AG04449 (cell line): Measurements from ENCODE around the gene SPEM2.

Experiments used
- CTCF ChIA-PET: fragments of 350-600 bp; formaldehyde crosslinking; extraction: SDS; loops from one replicate; lab custom pipeline; 2021; ENCODE audit warnings: antibody characterized with exemption; lab: Yijun Ruan, JAX
- POLR2A ChIA-PET: fragments of 400-600, 350-600 bp; formaldehyde crosslinking; extraction: SDS; loops from one replicate; lab custom pipeline; 2020; ENCODE audit warnings: antibody characterized with exemption, inconsistent platforms; lab: Yijun Ruan, JAX
- DNase-seq: peaks from one replicate; pipeline ENCODE4 v3.0.0-alpha.2; 2010; ENCODE audit warnings: low read depth, low spot score
- H3K4me3 ChIP-seq: 2 replicates; pipeline ENCODE4 v1.5.1; 2011; ENCODE audit warnings: low read depth, mild to moderate bottlenecking, control low read depth, low read length
- TF ChIP-seq, protein P1 (sequence below): IDR thresholded peaks from one replicate; pipeline ENCODE4 v1.5.1; 2011; ENCODE audit warnings: mild to moderate bottlenecking, moderate library complexity, low read length, control low read depth, inconsistent platforms; ENCODE audit not compliant: insufficient read depth; ENCODE audit errors: missing control alignments

SPEM2 gene

DNA sequence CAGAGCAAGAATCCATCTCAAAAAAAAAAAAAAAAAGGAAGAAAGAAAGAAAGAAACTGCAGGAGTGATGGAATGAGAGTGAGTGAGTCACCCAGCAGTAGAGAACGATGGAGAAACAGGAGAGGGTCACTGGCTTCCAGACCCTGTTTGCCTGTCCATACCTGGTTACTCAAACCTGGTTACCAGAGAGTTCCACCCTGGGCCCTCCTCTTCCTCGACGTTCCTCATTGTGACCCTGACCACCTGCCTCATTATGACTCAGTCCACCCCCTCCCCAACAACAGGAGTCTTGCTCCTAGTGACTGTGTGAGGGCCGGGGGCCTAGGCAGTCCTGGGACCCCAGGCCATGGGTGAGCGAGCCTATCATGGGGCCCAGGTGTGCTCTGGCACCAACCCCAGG, 3.1 kb downstream of the SPEM2 start, which contains the start of gene SPEM3:
SPEM3 (plus strand) TSS at position 301 of the 400 bp plus-strand sequence; CDS start at position 347, 46 bp downstream.
- no peak within 1 kb of the TSS for H3K4me3 ChIP-seq
- ChIA-PET CTCF (interaction anchor here (0.6 to 0.7 kb wide), 2 partner anchors 17 to 86 kb away, joined by 3 to 4 read pairs; no protein-coding TSS in a partner anchor), POLR2A (interaction anchor here (0.6 kb wide), 1 partner anchor 8 kb away, joined by 3 read pairs; no protein-coding TSS in a partner anchor)
- TF ChIP-seq, protein P1, sequence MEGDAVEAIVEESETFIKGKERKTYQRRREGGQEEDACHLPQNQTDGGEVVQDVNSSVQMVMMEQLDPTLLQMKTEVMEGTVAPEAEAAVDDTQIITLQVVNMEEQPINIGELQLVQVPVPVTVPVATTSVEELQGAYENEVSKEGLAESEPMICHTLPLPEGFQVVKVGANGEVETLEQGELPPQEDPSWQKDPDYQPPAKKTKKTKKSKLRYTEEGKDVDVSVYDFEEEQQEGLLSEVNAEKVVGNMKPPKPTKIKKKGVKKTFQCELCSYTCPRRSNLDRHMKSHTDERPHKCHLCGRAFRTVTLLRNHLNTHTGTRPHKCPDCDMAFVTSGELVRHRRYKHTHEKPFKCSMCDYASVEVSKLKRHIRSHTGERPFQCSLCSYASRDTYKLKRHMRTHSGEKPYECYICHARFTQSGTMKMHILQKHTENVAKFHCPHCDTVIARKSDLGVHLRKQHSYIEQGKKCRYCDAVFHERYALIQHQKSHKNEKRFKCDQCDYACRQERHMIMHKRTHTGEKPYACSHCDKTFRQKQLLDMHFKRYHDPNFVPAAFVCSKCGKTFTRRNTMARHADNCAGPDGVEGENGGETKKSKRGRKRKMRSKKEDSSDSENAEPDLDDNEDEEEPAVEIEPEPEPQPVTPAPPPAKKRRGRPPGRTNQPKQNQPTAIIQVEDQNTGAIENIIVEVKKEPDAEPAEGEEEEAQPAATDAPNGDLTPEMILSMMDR = no peak
- no peak for DNase-seq

DNA sequence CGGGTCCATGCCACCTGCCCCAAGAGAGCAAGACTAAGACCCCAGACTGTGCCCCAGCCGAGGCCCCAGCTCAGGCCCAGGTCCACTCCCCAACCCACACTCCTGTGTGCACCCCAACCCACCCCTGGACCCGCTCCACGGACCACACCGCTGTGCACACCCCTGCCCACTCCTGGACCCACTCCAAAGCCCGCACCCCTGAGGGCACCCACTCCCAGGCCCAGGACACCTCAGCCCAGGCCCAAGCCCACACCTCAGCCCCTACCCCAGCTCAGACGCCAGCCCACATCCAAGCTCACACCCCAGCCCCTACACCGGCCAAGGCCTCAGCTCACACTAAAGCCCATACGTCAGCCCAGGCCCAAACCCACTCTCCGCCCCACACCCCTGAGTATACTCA, 4.3 kb downstream of the SPEM2 start:
- CTCF ChIA-PET = no interaction called here
- no peak overlapping the region for H3K4me3 ChIP-seq
- TF ChIP-seq, protein P1 = no peak
- no peak for DNase-seq
- POLR2A ChIA-PET = no interaction called here

DNA sequence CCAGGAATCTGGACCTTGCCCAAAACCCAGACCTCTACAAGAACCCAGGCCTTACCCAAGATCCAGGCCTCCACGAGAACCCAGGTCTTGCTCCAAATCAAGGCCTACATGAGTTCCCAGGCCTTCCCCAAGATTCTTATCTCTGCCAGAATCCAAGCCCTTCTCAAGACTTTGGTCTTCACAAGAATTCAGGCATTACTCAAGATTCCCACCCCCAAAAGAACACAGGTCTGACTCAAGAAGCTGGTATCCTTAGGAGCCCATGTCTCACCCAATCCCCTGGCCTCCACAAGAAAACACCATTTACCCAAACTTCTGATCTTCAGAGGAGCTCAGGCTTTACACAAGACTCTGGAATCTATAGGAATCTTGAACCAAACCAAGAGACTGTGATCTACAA, 5.8 kb downstream of the SPEM2 start:
- TF ChIP-seq, protein P1 = no peak
- ChIA-PET CTCF (interaction anchor here (1.9 kb wide), 1 partner anchor 75 kb away, joined by 7 read pairs; the partner anchor contains the start of gene TMEM95), POLR2A (no interaction called here)
- H3K4me3 ChIP-seq = no peak overlapping the region
- no peak for DNase-seq

DNA sequence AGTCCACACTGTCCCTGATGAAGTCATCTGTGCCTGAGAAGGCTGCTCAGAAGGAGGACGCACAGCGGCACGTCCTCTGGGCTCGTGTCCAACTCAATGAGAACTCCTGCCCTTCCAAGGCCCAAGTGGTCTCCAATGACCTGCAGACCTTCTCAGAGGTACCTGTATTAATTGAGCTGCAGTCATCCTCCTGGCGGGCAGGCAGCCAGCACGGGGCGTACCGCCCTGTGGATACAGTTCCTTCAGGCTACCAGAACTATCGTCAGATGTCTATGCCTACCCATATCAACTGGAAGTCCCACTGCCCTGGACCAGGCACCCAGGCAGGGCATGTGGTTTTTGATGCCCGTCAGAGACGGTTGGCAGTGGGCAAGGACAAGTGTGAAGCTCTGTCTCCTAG, 6.9 kb downstream of the SPEM2 start:
- CTCF ChIA-PET = interaction anchor here (0.8 to 1.9 kb wide), 2 partner anchors 77 to 129 kb away, joined by 3 to 7 read pairs; partner anchors contain the start of genes SENP3 and TMEM95

DNA sequence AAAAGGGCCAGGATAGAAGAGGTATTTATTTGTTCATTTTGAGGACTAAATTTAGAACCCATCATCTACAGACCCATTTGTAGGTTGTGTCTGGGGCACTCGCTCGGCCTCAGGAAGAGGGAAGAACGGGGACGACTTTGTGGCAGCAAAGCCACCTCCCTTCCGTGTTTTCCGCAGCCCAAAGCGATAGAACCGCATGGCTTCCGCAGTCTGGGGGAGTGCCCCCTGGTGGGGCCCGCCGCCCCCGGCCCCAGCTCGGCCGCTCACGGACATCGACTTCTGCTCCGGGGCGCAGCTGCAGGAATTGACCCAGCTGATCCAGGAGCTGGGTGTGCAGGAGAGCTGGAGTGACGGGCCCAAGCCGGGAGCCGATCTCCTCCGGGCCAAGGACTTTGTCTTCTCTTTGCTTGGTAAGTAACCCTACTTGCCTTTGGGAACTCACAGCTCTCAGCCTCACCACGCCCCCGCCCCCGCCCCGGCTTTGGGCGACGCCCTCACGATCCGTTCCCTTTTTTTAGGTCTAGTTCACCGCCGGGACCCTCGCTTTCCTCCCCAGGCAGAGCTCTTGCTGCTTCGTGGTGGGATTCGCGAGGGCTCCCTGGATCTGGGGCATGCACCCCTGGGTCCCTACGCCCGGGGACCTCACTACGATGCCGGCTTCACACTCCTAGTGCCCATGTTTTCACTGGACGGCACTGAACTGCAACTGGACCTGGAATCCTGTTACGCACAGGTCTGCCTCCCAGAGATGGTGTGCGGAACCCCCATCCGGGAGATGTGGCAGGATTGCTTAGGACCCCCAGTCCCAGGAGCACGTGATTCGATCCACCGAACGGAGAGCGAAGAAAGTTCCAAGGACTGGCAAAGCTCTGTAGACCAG, 10.5 kb downstream of the SPEM2 start:
- DNase-seq = no peak
- ChIA-PET POLR2A (interaction anchor here (0.5 to 2.9 kb wide), 7 partner anchors 22 to 49 kb away, joined by 3 to 19 read pairs (median 4); partner anchors contain the start of genes PLSCR3, POLR2A, TMEM256 and ZBTB4), CTCF (interaction anchor here (1.1 to 5.3 kb wide), 24 partner anchors 11 to 158 kb away, joined by 3 to 62 read pairs (median 6); partner anchors contain the start of genes CHRNB1, NLGN2, PLSCR3 and SENP3)
- peak overlapping the region; percentile 56 for H3K4me3 ChIP-seq
- TF ChIP-seq, protein P1 = no peak

More for the DNA sequence above, 6.9 kb downstream of the SPEM2 start:
- POLR2A ChIA-PET = no interaction called here
- TF ChIP-seq, protein P1 = no peak
- no peak for DNase-seq
- H3K4me3 ChIP-seq = no peak overlapping the region
